Left ventricle myocardium inferior (tissue), 1 donor: ENCODE data around the gene VWA5B2. TPM values are rescaled to one million over a fixed set of nuclear protein-coding genes. Genes with fewer than 3 reads are reported as not detected.

Experiments used
- DNase-seq: peaks from one replicate; pipeline ENCODE4 v3.0.0-alpha.2; 2020
- H3K27ac ChIP-seq: fragments of 200-600 bp; replicated peaks from 2 replicates; pipeline ENCODE4 v1.8.0; 2021
- H3K27me3 ChIP-seq: fragments of 200-600 bp; 2 replicates; pipeline ENCODE4 v1.8.0; 2021; ENCODE audit warnings: low read depth
- H3K36me3 ChIP-seq: fragments of 200-600 bp; 2 replicates; pipeline ENCODE4 v1.8.0; 2021
- H3K4me1 ChIP-seq: fragments of 200-600 bp; 2 replicates; pipeline ENCODE4 v1.8.0; 2021
- H3K4me3 ChIP-seq: fragments of 200-600 bp; 2 replicates; pipeline ENCODE4 v1.8.0; 2021; ENCODE audit warnings: mild to moderate bottlenecking, moderate library complexity
- H3K9me3 ChIP-seq: fragments of 200-600 bp; replicated peaks from 2 replicates; pipeline ENCODE4 v1.8.0; 2021
- CTCF ChIP-seq: fragments of 200-600 bp; IDR thresholded peaks from 2 replicates; pipeline ENCODE4 v1.8.0; 2021; ENCODE audit warnings: antibody characterized with exemption, mild to moderate bottlenecking, borderline replicate concordance
- intact Hi-C: fragments of 100-400 bp; cut with micrococcal nuclease; formaldehyde crosslinking; loops from one replicate; pipeline ENCODE4 v1.11.0; 2022
- total RNA-seq: library from RNA; stranded (reverse); fragmentation: NEBNext Ultra II Directional; extraction: Animal tissue kit (Norgen Biotek cat#: 25700); gene quantifications from one replicate; pipeline ENCODE4 v1.2.1, GENCODE V29; 2021
- donor health status: DM: no; HTN: yes; CAD: no; lungs with severe emphysema.

The VWA5B2 gene
- total RNA-seq, 1 donor from 2014 or later, result not detected

DNA sequence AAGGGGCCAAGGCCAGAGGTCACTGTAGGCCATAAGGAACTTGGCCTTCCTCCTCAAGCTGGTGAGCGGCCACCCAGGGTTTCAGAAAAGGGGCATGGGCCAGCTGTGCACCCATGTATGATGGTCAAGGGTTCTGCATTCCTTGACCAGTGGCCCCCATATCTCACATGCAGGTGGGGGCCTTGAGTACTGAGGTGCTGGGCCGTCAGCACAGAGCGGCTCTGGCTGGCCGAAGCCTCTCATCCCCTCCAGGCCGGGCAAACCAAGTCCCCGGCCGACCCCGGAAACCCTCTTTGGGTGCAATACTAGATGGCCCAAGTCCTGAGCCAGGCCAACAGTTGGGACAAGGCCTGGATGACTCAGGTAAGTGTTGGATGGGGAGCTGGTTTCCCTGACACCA lies 9.8 kb downstream of the VWA5B2 start:
- Histone ChIP-seq H3K27me3 (peaks cover 36% of the 10 kb centered on the region), H3K9me3 (no peaks in the 10 kb centered on the region), H3K27ac (no peak overlapping the region), H3K36me3 (peaks cover 23% of the 10 kb centered on the region), H3K4me3 (no peak overlapping the region), H3K4me1 (peaks cover 8% of the 10 kb centered on the region)
- no peak for DNase-seq
- no peak for TF ChIP-seq CTCF
- intact Hi-C loops, result no loop called here

DNA sequence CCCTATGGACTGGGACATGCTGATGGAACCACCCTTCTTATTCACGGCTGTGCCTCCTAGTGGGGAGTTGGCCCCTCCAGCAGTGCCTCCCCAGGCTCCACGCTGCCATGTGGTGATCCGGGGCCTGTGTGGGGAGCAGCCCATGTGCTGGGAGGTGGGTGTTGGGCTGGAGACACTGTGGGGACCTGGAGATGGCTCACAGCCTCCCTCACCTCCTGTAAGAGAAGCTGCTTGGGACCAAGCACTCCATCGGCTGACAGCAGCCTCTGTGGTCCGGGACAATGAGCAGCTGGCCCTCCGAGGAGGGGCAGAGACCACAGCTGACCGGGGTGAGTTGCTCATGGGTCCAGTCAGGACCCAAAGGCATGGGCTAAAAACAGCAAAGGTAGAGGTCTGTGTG lies 10.3 kb downstream of the VWA5B2 start:
- intact Hi-C loops, result loop anchor here (10.0 kb wide), 1 partner anchor 55 kb away; the partner anchor contains the start of gene ABCF3
- Histone ChIP-seq H3K27ac (no peak overlapping the region), H3K27me3 (peaks cover 31% of the 10 kb centered on the region), H3K9me3 (no peaks in the 10 kb centered on the region), H3K4me3 (no peak overlapping the region), H3K36me3 (peaks cover 27% of the 10 kb centered on the region), H3K4me1 (peaks cover 8% of the 10 kb centered on the region)
- DNase-seq, result no peak
- TF ChIP-seq CTCF, result no peak

DNA sequence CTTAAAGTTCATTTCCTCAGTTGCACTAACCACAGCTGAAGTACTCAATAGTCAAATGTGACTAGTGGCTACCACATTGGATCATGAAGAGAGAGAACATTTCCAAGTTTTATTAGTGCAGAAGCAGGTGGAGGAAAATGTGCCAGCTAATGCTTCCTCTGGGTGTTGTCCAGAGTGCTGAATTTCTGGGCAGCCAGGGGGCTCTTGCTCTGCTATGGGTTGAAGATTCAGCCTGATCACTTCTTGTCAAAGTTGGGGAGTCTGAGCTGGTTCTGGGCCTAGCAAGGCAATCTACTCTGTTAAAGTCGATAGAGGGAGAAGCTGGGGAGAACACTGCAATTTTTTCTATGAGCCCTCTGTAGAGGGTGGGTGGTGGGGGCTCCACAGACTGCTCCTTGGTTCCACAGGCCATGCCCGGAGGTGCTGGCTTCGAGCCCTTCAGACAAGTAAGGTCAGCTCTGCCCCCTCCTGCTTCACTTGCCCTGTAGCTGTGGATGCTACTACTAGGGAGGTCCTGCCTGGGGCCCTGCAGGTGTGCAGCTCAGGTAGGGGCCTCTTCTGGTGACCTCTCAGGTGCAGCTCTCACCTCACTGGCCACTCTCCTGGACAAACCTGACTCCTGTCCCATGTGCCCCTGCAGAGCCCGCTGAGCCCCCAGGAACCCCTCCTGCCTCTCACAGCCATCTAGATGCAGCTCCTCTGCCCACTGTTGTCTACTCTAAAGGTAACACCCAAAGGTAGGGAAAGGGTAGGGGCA lies 11.2 kb downstream of the VWA5B2 start:
- intact Hi-C loops, result loop anchor here (10.0 kb wide), 1 partner anchor 56 kb away; the partner anchor contains the start of gene ABCF3
- H3K27me3 ChIP-seq, result peaks cover 25% of the 10 kb centered on the region

GRCh38 chr3:184241141-184241446 lies 11.7 kb downstream of the VWA5B2 start:
- Histone ChIP-seq H3K27me3 (peaks cover 22% of the 10 kb centered on the region), H3K4me1 (peaks cover 8% of the 10 kb centered on the region), H3K27ac (no peak overlapping the region), H3K36me3 (peaks cover 37% of the 10 kb centered on the region), H3K9me3 (no peaks in the 10 kb centered on the region), H3K4me3 (no peak overlapping the region)
- TF ChIP-seq CTCF, result no peak
- intact Hi-C loops, result loop anchor here (10.0 kb wide), 1 partner anchor 56 kb away; the partner anchor contains the start of gene ABCF3
- no peak for DNase-seq

More for the DNA sequence above, 11.2 kb downstream of the VWA5B2 start:
- no peak overlapping the region for H3K4me3 ChIP-seq
- no peak for TF ChIP-seq CTCF
- no peak overlapping the region for H3K27ac ChIP-seq
- DNase-seq, result no peak
- no peaks in the 10 kb centered on the region for H3K9me3 ChIP-seq
- H3K36me3 ChIP-seq, result peaks cover 36% of the 10 kb centered on the region
- peaks cover 8% of the 10 kb centered on the region for H3K4me1 ChIP-seq

- intact Hi-C loops, result loop anchor here (10.0 kb wide), 1 partner anchor 57 kb away; the partner anchor contains the start of gene ABCF3
- Histone ChIP-seq H3K27me3 (peaks cover 16% of the 10 kb centered on the region), H3K9me3 (no peaks in the 10 kb centered on the region), H3K4me3 (peak overlapping the region; percentile 19), H3K36me3 (peaks cover 37% of the 10 kb centered on the region), H3K27ac (no peak overlapping the region), H3K4me1 (peaks cover 8% of the 10 kb centered on the region)
- peak; percentile 45 for DNase-seq
- TF ChIP-seq CTCF, result peak; percentile 65
Measured at GRCh38 chr3:184241447-184242296, 12.3 kb downstream of the VWA5B2 start.
